ENCODE results near the gene SPRYD3.
"Not testable (repeated sequence)": the region's sequence is repeated elsewhere in the genome, so short reads cannot be mapped to it uniquely, and the experiment has no call there.

SPRYD3 gene

DNA sequence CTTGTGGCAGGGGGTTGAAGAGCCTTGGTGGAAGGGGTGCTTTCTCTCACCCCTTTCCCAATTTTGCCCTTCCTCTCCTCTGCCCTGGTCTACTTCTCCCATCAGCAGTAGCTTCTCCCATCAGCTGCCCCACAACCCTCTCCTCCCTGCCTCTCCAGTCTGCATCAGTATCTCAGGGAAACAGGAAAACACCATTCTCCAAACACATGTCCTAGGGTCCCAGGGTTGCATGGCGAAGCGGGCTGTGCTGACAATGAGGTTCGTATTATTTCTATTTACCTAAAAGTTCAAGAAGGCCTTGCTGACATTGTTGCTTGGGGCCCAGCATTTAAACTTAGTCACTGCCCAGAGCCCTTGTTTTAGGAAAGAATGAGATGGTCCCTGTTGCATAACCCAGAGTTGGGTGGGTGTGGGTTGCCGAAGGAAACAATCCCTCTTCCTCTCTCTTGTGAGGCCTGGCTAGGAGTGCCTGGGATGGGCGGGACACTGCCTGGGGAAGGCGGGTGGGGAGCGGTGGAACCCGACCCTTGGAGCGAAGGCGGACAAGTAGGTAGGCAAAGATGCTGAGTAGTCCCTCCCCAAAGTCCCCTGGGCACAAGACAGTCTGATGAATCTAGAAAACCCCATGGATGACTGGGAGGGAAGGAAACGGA lies 17.0 kb upstream of the SPRYD3 start:
- Mint-ChIP-seq H3K9me3 (ENCODE audit: low read depth) (no peaks in the 10 kb centered on the region), H3K27ac (no peak overlapping the region), H3K4me3 (peak overlapping the region; percentile 35), H3K27me3 (no peaks in the 10 kb centered on the region), H3K4me1 (ENCODE audit: low read depth) (peaks cover 29% of the 10 kb centered on the region), H3K36me3 (no peaks in the 10 kb centered on the region)

- not testable (repeated sequence) for H3K36me3 Mint-ChIP-seq; H3K27ac Mint-ChIP-seq; H3K27me3 Mint-ChIP-seq; H3K9me3 Mint-ChIP-seq (ENCODE audit: low read depth); H3K4me3 Mint-ChIP-seq
- peaks cover 26% of the 10 kb centered on the region for H3K4me1 Mint-ChIP-seq (ENCODE audit: low read depth)
These were observed 16.4 kb upstream of the SPRYD3 start for GRCh38 chr12:53095596-53095895.

GRCh38 chr12:53094796-53095595 lies 15.8 kb upstream of the SPRYD3 start:
- H3K4me3 Mint-ChIP-seq; H3K27ac Mint-ChIP-seq; H3K27me3 Mint-ChIP-seq; H3K9me3 Mint-ChIP-seq (ENCODE audit: low read depth); H3K36me3 Mint-ChIP-seq: not testable (repeated sequence)
- peaks cover 23% of the 10 kb centered on the region for H3K4me1 Mint-ChIP-seq (ENCODE audit: low read depth)

- Mint-ChIP-seq H3K4me1 (ENCODE audit: low read depth) (peaks cover 22% of the 10 kb centered on the region), H3K27me3 (no peaks in the 10 kb centered on the region), H3K36me3 (no peaks in the 10 kb centered on the region), H3K4me3 (no peak overlapping the region), H3K27ac (no peak overlapping the region), H3K9me3 (ENCODE audit: low read depth) (no peaks in the 10 kb centered on the region)
These were observed 15.2 kb upstream of the SPRYD3 start for GRCh38 chr12:53094394-53094787.

DNA sequence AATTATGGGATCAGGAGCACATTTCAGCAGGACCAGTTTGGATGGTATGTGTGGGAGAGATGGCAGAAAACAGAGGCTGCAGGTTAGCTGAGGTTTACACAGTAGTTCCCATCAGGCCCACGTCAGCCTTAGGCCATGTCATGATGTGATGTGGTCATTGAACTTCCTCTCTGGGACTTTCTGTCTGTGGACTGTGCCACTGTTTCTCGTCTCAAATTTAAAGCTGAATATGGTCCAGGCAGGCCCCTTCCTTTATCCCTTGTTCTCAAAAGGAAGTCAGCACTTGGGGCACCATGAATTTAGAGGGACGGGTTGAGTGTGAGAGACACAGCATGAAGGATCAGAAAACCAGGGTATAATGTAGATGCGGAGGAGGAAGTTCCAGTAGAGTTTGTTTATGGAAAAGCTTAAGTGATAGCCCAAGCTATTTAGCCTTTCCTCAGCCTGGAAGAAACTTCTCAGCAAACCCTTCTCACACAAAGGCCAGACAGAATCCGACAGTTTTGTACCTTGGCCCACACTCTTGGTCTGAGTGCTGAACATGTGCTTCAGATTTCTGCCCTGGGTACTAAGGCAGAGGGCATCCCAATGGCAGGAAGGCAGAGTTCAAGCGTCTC lies 14.7 kb upstream of the SPRYD3 start:
- Mint-ChIP-seq H3K36me3 (no peaks in the 10 kb centered on the region), H3K9me3 (ENCODE audit: low read depth) (no peaks in the 10 kb centered on the region), H3K4me3 (no peak overlapping the region), H3K27ac (no peak overlapping the region), H3K4me1 (ENCODE audit: low read depth) (peaks cover 17% of the 10 kb centered on the region), H3K27me3 (no peaks in the 10 kb centered on the region)

- H3K9me3 Mint-ChIP-seq (ENCODE audit: low read depth), result no peaks in the 10 kb centered on the region
- H3K36me3 Mint-ChIP-seq, result no peaks in the 10 kb centered on the region
- peaks cover 2% of the 10 kb centered on the region for H3K4me1 Mint-ChIP-seq (ENCODE audit: low read depth)
- H3K27ac Mint-ChIP-seq, result no peak overlapping the region
- H3K27me3 Mint-ChIP-seq, result peaks cover 1% of the 10 kb centered on the region
- no peak overlapping the region for H3K4me3 Mint-ChIP-seq
These were observed 12.6 kb upstream of the SPRYD3 start for GRCh38 chr12:53091756-53092155.

DNA sequence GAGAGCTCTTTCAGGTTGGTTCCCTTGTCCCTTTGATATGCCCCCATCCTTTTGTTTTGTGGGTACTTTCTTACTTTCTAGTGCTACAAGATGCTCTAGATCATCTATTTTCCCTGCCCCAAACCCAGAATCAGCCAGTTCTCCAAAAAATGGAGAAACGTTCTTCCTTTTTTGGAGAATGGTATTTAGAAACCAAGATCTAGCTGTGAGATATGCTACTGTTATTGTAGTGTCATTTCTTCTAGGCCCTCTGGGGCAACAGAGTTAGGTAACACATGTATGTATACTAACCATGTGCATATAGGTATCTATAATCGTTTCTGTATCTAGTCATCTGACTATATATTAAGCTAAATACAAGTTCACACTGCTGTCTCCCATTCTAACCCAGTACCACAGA lies 11.4 kb upstream of the SPRYD3 start:
- Mint-ChIP-seq H3K4me1 (ENCODE audit: low read depth) (peaks cover 2% of the 10 kb centered on the region), H3K4me3 (no peak overlapping the region), H3K27ac (no peak overlapping the region), H3K9me3 (ENCODE audit: low read depth) (no peaks in the 10 kb centered on the region), H3K27me3 (peaks cover 1% of the 10 kb centered on the region), H3K36me3 (no peaks in the 10 kb centered on the region)

DNA sequence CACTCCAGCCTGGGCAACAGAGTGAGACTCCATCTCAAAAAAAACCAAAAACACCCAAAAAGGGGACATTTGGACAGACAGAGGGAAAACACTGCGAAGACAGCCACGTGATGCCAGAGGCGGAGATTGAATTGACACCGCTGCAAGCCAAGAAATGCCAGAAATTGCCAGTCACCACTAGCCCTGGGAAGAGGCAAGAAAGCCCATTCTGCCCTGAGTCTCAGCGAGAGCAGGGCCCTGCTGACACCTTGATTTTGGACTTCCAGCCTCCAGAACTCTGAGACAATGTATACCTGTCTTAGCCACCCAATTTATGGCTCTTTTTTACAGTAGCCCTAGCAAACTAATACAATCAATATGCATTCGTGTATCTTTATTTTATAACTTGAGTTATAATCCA lies 10.9 kb upstream of the SPRYD3 start:
- Mint-ChIP-seq H3K9me3 (ENCODE audit: low read depth) (no peaks in the 10 kb centered on the region), H3K4me1 (ENCODE audit: low read depth) (no peaks in the 10 kb centered on the region), H3K27me3 (peaks cover 1% of the 10 kb centered on the region), H3K36me3 (no peaks in the 10 kb centered on the region), H3K27ac (no peak overlapping the region), H3K4me3 (no peak overlapping the region)

DNA sequence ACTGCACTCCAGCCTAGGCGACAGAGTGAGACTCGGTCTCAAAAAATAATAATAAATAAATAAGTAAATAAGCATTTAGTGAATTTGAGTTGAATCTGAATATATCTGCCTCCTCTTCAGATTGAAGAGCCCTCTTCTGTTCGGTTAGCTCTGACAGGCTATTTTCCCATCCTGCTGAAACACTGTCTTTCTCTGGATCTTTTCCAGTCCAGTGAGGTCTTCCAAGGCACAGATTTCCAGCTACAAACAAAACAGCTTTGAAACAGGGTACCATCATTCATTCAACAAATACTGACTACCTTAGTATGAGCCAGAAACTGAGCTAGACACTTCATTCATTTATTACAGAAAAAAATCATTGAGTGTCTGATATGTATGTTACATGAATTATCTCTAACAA lies 7.2 kb upstream of the SPRYD3 start:
- Mint-ChIP-seq H3K27ac (no peak overlapping the region), H3K36me3 (no peaks in the 10 kb centered on the region), H3K4me1 (ENCODE audit: low read depth) (peaks cover 3% of the 10 kb centered on the region), H3K4me3 (no peak overlapping the region), H3K27me3 (peaks cover 1% of the 10 kb centered on the region), H3K9me3 (ENCODE audit: low read depth) (no peaks in the 10 kb centered on the region)

- peaks cover 1% of the 10 kb centered on the region for H3K27me3 Mint-ChIP-seq
- peak overlapping the region; percentile 5 for H3K27ac Mint-ChIP-seq
- H3K4me1 Mint-ChIP-seq (ENCODE audit: low read depth), result peaks cover 24% of the 10 kb centered on the region
- no peak overlapping the region for H3K4me3 Mint-ChIP-seq
- H3K36me3 Mint-ChIP-seq, result no peaks in the 10 kb centered on the region
- H3K9me3 Mint-ChIP-seq (ENCODE audit: low read depth), result no peaks in the 10 kb centered on the region
These were observed 3.5 kb upstream of the SPRYD3 start for GRCh38 chr12:53082637-53083175.

- peaks cover 46% of the 10 kb centered on the region for H3K4me1 Mint-ChIP-seq (ENCODE audit: low read depth)
- H3K27ac Mint-ChIP-seq, result peak overlapping the region; percentile 81
- no peaks in the 10 kb centered on the region for H3K27me3 Mint-ChIP-seq
- H3K4me3 Mint-ChIP-seq, result peak overlapping the region; percentile 93
- H3K9me3 Mint-ChIP-seq (ENCODE audit: low read depth), result no peaks in the 10 kb centered on the region
- no peaks in the 10 kb centered on the region for H3K36me3 Mint-ChIP-seq
These were observed 565 bp downstream of the SPRYD3 start for GRCh38 chr12:53078425-53079225.

- H3K27ac Mint-ChIP-seq, result peak overlapping the region; percentile 84
- H3K4me1 Mint-ChIP-seq (ENCODE audit: low read depth), result peaks cover 46% of the 10 kb centered on the region
- no peaks in the 10 kb centered on the region for H3K27me3 Mint-ChIP-seq
- no peaks in the 10 kb centered on the region for H3K36me3 Mint-ChIP-seq
- H3K4me3 Mint-ChIP-seq, result peak overlapping the region; percentile 93
- no peaks in the 10 kb centered on the region for H3K9me3 Mint-ChIP-seq (ENCODE audit: low read depth)
These were observed 2.2 kb downstream of the SPRYD3 start for GRCh38 chr12:53077030-53077429.

DNA sequence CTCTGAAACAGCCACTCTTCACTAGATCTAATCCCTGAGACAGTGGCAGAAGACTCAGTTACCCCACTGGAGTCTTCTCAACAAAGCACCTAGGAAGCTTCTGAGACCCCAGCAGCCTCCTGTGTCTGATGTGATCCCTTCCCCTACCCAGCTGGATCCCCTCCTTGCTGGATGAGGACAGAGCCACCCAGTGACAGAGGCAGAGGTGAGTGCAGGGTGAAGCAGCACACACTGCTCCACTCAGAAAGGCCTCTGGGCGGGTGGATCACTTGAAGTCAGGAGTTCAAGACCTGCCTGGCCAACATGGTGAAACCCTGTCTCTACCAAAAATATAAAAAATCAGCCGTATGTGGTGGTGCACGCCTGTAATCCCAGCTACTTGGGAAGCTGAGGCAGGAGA lies 2.7 kb downstream of the SPRYD3 start:
- H3K36me3 Mint-ChIP-seq, result no peaks in the 10 kb centered on the region
- H3K4me3 Mint-ChIP-seq, result no peak overlapping the region
- no peak overlapping the region for H3K27ac Mint-ChIP-seq
- H3K27me3 Mint-ChIP-seq, result no peaks in the 10 kb centered on the region
- H3K4me1 Mint-ChIP-seq (ENCODE audit: low read depth), result peaks cover 48% of the 10 kb centered on the region
- H3K9me3 Mint-ChIP-seq (ENCODE audit: low read depth), result no peaks in the 10 kb centered on the region

GRCh38 chr12:53074999-53075370 lies 4.2 kb downstream of the SPRYD3 start:
- Mint-ChIP-seq H3K4me3 (no peak overlapping the region), H3K27ac (no peak overlapping the region)

More at GRCh38 chr12:53074999-53075370, 4.2 kb downstream of the SPRYD3 start:
- H3K36me3 Mint-ChIP-seq, result no peaks in the 10 kb centered on the region
- no peaks in the 10 kb centered on the region for H3K27me3 Mint-ChIP-seq
- H3K9me3 Mint-ChIP-seq (ENCODE audit: low read depth), result no peaks in the 10 kb centered on the region
- peaks cover 43% of the 10 kb centered on the region for H3K4me1 Mint-ChIP-seq (ENCODE audit: low read depth)

Data from activated naive CD8-positive, alpha-beta T cell (primary cell).